ENCODE data around the gene SPOCK1. TPM values are rescaled to one million over a fixed set of nuclear protein-coding genes. Genes with fewer than 3 reads are reported as not detected.
A peak's percentile ranks its signal among the peaks of the same experiment; 100 is the strongest.

The SPOCK1 gene
- total RNA-seq, 2 experiments from 2014 or later, result 0.42 TPM; not detected in 1

DNA sequence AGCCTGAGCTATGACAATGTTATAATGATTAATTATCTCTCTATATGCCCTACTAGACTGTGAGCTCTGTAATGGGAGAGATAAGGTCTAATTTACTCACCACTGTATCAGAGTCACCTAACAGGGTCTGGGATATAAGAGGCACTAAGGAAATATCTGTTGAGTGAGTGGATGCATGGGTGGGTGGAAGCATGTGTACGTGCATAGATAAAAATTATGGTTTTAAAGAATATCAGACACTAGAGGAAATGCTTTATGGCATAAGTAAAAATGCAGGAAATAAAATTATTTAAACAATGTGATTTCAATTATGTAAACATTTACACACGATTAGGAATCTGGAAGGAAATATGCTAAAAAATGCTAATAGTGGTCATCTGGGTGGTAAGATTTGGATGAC, 137.8 kb downstream of the SPOCK1 start:
- H3K27ac Mint-ChIP-seq, result no peak overlapping the region
- H3K27me3 Mint-ChIP-seq (ENCODE audit: low read depth), result peaks cover 6% of the 10 kb centered on the region
- no peaks in the 10 kb centered on the region for H3K9me3 Mint-ChIP-seq
- no peak overlapping the region for H3K4me3 Mint-ChIP-seq
- intact Hi-C loops (cut with micrococcal nuclease), result no loop called here
- H3K36me3 Mint-ChIP-seq (ENCODE audit: low read depth), result no peaks in the 10 kb centered on the region
- no peak for DNase-seq
- CTCF ChIA-PET, result no interaction called here
- no peaks in the 10 kb centered on the region for H3K4me1 Mint-ChIP-seq (ENCODE audit: low read depth)

DNA sequence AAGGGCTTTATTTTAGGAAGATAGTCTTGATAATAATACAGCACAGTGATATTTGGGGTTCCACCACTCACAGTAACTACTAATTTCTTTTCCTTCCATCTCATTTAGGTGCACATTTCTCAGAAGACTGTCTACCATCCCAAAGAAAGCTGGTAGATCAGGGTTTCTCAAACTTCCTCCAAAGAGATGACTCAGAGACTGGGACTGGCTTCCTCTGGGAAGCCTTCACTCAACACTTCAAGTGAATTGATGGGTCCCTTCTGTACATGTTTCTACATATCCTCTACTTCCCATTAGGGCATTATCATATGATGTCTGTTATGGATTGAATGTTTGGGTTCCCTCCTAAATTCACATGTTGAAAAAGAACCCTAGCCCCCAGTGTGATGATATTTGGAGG, 138.5 kb downstream of the SPOCK1 start:
- intact Hi-C loops (cut with micrococcal nuclease), result no loop called here

DNA sequence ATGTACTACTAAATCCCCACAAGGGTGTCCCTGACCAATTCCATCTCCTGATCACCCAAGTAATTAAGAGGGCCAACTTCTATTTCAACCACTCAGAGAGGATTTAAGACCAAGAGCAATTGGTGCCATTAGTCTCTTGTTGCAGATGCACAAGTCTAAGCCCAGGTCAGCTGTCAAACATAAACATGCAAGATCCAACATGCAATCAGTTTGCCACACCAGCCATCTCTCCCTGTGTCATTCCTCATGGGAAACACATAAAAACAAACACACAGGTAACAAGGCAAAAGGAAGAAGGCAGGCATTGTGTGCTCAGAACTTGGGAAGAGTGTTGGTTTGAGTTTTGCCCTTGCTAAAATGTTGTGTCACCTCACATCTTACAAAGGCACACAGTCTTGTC, 139.2 kb downstream of the SPOCK1 start:
- Mint-ChIP-seq H3K9me3 (no peaks in the 10 kb centered on the region), H3K27me3 (ENCODE audit: low read depth) (peaks cover 8% of the 10 kb centered on the region), H3K4me3 (no peak overlapping the region), H3K4me1 (ENCODE audit: low read depth) (no peaks in the 10 kb centered on the region), H3K27ac (no peak overlapping the region), H3K36me3 (ENCODE audit: low read depth) (no peaks in the 10 kb centered on the region)
- intact Hi-C loops (cut with micrococcal nuclease), result no loop called here
- DNase-seq, result no peak
- CTCF ChIA-PET, result interaction anchor here (1.0 kb wide), 1 partner anchor 9 kb away, joined by 3 read pairs; no protein-coding TSS in a partner anchor

More for the DNA sequence above, 138.5 kb downstream of the SPOCK1 start:
- Mint-ChIP-seq H3K36me3 (ENCODE audit: low read depth) (no peaks in the 10 kb centered on the region), H3K27me3 (ENCODE audit: low read depth) (peaks cover 8% of the 10 kb centered on the region), H3K27ac (no peak overlapping the region), H3K4me3 (no peak overlapping the region), H3K9me3 (no peaks in the 10 kb centered on the region), H3K4me1 (ENCODE audit: low read depth) (no peaks in the 10 kb centered on the region)
- CTCF ChIA-PET, result no interaction called here
- no peak for DNase-seq

DNA sequence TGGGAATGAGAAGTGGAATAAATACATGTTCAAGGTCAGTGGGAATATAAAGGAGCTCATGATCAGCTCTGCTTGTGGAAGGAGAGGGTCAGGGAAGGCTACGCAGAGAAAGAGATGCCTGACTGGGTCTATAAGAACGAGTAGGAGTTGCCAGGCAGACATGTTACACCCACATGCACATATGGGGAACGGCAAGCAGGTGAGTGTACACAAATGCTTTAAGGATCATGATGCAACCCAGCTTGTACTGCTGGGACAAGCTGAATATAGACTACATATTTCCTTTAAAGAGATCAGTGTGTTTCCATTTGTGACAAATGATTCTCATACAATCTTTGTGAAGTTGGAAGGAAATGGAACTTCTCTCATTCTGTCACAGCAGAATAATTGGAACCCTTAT, 141.7 kb downstream of the SPOCK1 start:
- Mint-ChIP-seq H3K27me3 (ENCODE audit: low read depth) (peaks cover 8% of the 10 kb centered on the region), H3K9me3 (no peaks in the 10 kb centered on the region), H3K4me3 (no peak overlapping the region), H3K27ac (no peak overlapping the region), H3K36me3 (ENCODE audit: low read depth) (no peaks in the 10 kb centered on the region), H3K4me1 (ENCODE audit: low read depth) (no peaks in the 10 kb centered on the region)
- DNase-seq, result no peak
- intact Hi-C loops (cut with micrococcal nuclease), result no loop called here
- CTCF ChIA-PET, result interaction anchor here (0.9 kb wide), 1 partner anchor 13 kb away, joined by 4 read pairs; no protein-coding TSS in a partner anchor

DNA sequence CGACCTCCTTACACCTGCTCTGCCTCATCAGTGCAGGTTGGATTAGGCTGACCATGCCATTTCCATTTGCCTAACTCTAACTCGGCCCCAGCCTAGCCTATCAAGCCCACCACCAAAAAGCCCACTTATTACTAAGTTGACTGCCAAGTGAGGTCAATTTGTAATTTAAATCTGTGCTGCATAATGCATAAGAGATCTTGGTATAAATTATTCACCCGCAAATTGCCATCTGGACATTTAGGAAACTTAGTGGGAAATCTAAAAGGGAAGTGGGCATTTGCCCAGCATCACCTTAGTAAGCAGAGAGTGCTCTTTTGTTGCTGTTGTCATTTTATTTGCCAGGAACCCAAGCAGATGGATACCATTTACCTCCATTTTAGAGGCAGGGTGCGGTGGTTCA, 143.0 kb downstream of the SPOCK1 start:
- no peak for DNase-seq
- intact Hi-C loops (cut with micrococcal nuclease), result no loop called here
- H3K9me3 Mint-ChIP-seq, result no peaks in the 10 kb centered on the region
- H3K27me3 Mint-ChIP-seq (ENCODE audit: low read depth), result peaks cover 6% of the 10 kb centered on the region
- CTCF ChIA-PET, result no interaction called here
- no peak overlapping the region for H3K4me3 Mint-ChIP-seq
- H3K36me3 Mint-ChIP-seq (ENCODE audit: low read depth), result no peaks in the 10 kb centered on the region
- H3K4me1 Mint-ChIP-seq (ENCODE audit: low read depth), result no peaks in the 10 kb centered on the region
- H3K27ac Mint-ChIP-seq, result no peak overlapping the region

DNA sequence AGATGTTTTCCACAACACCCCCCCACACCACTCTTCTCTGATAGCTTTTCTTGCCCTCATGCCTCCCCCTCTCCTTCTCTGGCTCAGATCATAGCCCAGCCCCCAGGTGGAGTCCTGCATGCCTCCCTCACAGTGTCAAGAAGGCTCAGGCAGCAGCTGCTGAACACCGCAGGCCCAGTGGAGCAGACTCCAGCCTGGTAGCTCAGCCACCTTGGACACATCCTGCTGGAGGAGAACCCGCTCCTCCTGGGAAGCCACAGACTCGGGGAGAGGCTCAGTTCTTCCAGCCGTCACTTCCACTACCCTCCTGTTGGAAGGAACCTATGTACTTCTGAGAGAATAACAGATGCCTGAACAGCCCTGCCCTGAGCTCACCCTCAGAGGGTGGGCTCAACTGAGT, 143.4 kb downstream of the SPOCK1 start:
- Mint-ChIP-seq H3K27ac (no peak overlapping the region), H3K9me3 (no peaks in the 10 kb centered on the region), H3K36me3 (ENCODE audit: low read depth) (no peaks in the 10 kb centered on the region), H3K4me3 (no peak overlapping the region), H3K27me3 (ENCODE audit: low read depth) (peaks cover 6% of the 10 kb centered on the region), H3K4me1 (ENCODE audit: low read depth) (no peaks in the 10 kb centered on the region)
- CTCF ChIA-PET, result no interaction called here
- intact Hi-C loops (cut with micrococcal nuclease), result no loop called here
- no peak for DNase-seq

DNA sequence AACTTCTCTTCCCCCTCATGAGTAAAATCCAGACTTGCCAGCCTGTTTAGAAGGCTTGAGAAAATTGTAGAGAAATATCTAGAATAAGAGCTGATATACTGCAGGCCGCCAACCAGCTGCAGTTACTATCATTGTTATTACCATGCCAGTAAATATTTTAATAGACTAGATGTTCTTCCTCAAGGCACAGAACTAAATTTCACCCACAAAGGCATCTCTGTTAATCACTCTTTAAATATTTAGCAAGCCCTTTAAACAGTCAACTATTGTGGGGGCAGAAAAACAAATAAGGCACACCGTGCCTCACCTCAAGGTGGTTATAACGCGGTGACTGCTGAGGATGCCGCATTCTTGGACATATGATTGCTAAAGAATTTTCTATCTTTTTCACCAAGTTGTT, 147.0 kb downstream of the SPOCK1 start:
- no peak overlapping the region for H3K27ac Mint-ChIP-seq
- CTCF ChIA-PET, result no interaction called here
- intact Hi-C loops (cut with micrococcal nuclease), result no loop called here
- no peaks in the 10 kb centered on the region for H3K4me1 Mint-ChIP-seq (ENCODE audit: low read depth)
- DNase-seq, result no peak
- peaks cover 4% of the 10 kb centered on the region for H3K27me3 Mint-ChIP-seq (ENCODE audit: low read depth)
- H3K4me3 Mint-ChIP-seq, result no peak overlapping the region
- H3K9me3 Mint-ChIP-seq, result no peaks in the 10 kb centered on the region
- no peaks in the 10 kb centered on the region for H3K36me3 Mint-ChIP-seq (ENCODE audit: low read depth)

DNA sequence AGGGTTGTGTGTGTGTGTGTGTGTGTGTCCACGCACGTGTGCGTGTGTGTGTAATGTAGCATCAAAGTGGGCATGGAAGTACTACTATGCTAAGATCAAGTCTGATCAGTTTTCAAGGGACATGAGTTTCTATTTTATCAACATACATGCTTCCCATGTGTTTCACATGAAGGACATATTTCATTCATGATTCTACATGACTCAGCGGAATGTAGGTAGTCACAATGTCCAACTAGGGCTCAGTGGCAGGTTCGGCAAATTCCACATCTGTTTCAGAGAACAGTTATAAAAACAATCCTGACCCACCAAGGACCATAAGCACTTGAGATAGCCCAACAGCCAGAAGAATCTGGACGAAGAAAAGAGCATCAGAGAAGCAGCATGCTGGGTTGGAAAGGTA, 148.3 kb downstream of the SPOCK1 start:
- intact Hi-C loops (cut with micrococcal nuclease), result no loop called here
- Mint-ChIP-seq H3K36me3 (ENCODE audit: low read depth) (no peaks in the 10 kb centered on the region), H3K9me3 (no peaks in the 10 kb centered on the region), H3K27me3 (ENCODE audit: low read depth) (peaks cover under 1% of the 10 kb centered on the region), H3K4me1 (ENCODE audit: low read depth) (no peaks in the 10 kb centered on the region), H3K4me3 (no peak overlapping the region), H3K27ac (no peak overlapping the region)
- CTCF ChIA-PET, result interaction anchor here (1.0 kb wide), 1 partner anchor 9 kb away, joined by 3 read pairs; no protein-coding TSS in a partner anchor
- DNase-seq, result no peak

DNA sequence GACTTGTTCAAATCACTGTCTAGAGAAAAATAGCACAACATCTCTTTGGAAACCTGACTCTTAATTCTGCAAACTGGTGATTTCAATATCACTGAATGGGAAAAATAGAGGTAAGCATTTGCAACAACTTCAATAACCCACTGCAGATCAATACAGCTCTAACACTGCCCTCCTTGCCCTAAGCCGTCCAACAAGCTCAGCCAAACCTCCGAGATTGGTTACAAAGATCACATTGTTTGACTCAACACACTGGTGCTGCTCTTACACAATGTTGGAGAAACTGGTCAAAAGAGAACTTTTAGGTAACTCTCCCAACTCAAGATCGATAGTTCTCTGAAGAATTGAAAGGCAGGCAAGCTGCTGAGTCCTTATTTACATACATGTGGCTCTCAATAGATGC, 150.4 kb downstream of the SPOCK1 start:
- H3K36me3 Mint-ChIP-seq (ENCODE audit: low read depth), result no peaks in the 10 kb centered on the region
- CTCF ChIA-PET, result no interaction called here
- peaks cover 3% of the 10 kb centered on the region for H3K27me3 Mint-ChIP-seq (ENCODE audit: low read depth)
- H3K27ac Mint-ChIP-seq, result no peak overlapping the region
- no peak overlapping the region for H3K4me3 Mint-ChIP-seq
- DNase-seq, result no peak
- intact Hi-C loops (cut with micrococcal nuclease), result no loop called here
- no peaks in the 10 kb centered on the region for H3K4me1 Mint-ChIP-seq (ENCODE audit: low read depth)
- no peaks in the 10 kb centered on the region for H3K9me3 Mint-ChIP-seq

DNA sequence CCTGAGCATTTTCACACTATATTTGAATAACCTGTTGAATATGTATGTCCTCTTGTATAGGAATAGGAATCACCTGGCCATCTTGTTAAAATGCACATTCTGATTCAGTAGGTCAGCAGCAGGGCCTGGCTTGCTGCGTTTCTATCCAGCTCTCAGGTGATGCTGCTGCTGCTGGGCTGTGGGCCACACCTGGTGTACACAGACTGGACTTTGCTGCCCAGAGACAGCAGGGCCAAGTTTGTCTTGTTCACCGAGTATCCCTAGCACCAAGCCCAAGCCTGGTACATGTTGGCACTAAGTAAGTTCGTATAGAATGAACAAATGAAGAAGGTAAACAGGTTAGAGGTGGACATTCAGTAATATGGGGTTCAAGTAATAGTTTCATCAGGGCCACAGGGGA, 151.3 kb downstream of the SPOCK1 start:
- Mint-ChIP-seq H3K27me3 (ENCODE audit: low read depth) (peaks cover 3% of the 10 kb centered on the region), H3K9me3 (no peaks in the 10 kb centered on the region), H3K27ac (no peak overlapping the region), H3K4me1 (ENCODE audit: low read depth) (no peaks in the 10 kb centered on the region), H3K4me3 (no peak overlapping the region), H3K36me3 (ENCODE audit: low read depth) (no peaks in the 10 kb centered on the region)
- intact Hi-C loops (cut with micrococcal nuclease), result no loop called here
- CTCF ChIA-PET, result no interaction called here
- DNase-seq, result no peak

DNA sequence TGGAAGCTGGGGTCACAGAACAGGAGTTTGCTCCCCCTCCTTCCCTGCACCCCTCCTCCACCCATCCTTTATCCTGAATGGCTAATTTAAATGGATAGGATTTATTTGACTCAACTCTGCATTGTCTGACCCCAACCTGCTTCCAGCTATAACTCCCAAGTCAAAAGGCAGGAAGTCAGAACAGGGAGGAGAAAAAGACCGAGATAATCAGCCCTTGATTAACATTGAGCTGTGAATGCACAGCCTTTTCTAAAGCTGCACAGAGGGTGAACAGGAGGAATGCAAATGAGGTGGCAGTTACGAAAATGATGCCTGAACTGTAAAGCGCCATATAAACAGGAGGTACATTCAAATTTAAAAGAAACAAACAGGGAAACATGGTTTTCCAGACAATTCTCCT, 152.8 kb downstream of the SPOCK1 start:
- no peak overlapping the region for H3K27ac Mint-ChIP-seq
- no peaks in the 10 kb centered on the region for H3K9me3 Mint-ChIP-seq
- no peaks in the 10 kb centered on the region for H3K36me3 Mint-ChIP-seq (ENCODE audit: low read depth)
- no peaks in the 10 kb centered on the region for H3K4me1 Mint-ChIP-seq (ENCODE audit: low read depth)
- no peak overlapping the region for H3K4me3 Mint-ChIP-seq
- intact Hi-C loops (cut with micrococcal nuclease), result no loop called here
- no peak for DNase-seq
- peaks cover 3% of the 10 kb centered on the region for H3K27me3 Mint-ChIP-seq (ENCODE audit: low read depth)
- CTCF ChIA-PET, result no interaction called here

DNA sequence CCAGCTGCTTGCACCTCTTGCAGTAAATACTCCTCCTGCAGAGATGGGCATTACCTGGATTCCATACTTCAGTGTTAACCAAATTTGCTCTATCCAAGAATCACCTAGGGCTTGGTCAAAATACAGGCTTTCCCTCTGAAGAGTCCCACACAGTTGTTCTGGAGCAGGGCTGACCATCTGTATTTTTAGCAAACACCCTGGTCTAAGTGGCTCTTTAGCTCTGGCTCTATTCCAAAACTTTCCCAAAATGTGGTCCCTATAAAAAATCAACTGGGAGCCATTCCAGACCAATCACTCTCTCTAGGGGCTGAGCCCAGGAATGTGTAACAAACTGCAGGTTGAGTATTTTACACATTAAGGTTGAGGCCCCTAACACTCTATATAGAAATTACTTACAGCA, 153.7 kb downstream of the SPOCK1 start:
- intact Hi-C loops (cut with micrococcal nuclease), result no loop called here
- Mint-ChIP-seq H3K27ac (no peak overlapping the region), H3K9me3 (no peaks in the 10 kb centered on the region), H3K36me3 (ENCODE audit: low read depth) (no peaks in the 10 kb centered on the region), H3K4me1 (ENCODE audit: low read depth) (no peaks in the 10 kb centered on the region), H3K4me3 (no peak overlapping the region), H3K27me3 (ENCODE audit: low read depth) (peaks cover 3% of the 10 kb centered on the region)
- DNase-seq, result no peak
- CTCF ChIA-PET, result interaction anchor here (1.4 kb wide), 2 partner anchors 9 to 153 kb away, joined by 3 to 8 read pairs; partner anchors contain the start of gene SPOCK1

DNA sequence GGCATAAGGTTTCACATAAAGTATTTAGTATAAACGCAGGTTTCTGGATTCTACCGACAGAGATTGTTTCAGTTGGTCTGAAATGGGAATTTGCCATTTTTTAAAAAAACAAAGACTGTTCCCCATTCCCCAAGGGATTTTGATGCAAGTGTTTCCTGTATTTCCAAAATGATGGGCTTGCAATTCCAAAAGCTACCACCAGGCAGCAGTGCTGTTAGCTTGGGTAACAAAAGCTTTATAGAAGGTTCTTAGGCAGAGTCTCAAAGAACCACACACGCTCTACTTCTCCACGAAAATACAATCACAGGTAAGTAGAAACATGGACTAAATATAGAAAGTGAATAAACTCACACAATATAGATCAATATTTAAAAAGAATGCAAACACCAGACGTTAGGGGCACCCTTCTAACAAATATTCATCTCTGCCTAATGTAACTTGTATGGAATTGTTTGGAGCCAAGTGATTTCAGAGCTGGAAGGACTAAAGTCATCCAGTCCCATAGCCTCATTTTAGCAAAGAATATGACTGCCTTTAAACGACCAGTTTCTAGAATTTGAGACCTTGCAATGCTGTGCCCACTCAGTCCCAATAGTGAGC, 154.3 kb downstream of the SPOCK1 start:
- peaks cover 3% of the 10 kb centered on the region for H3K27me3 Mint-ChIP-seq (ENCODE audit: low read depth)
- CTCF ChIA-PET, result interaction anchor here (0.6 to 1.4 kb wide), 5 partner anchors 9 to 755 kb away, joined by 3 to 8 read pairs (median 4); partner anchors contain the start of gene SPOCK1
- peak; percentile 28 for DNase-seq
- H3K4me3 Mint-ChIP-seq, result no peak overlapping the region
- H3K27ac Mint-ChIP-seq, result no peak overlapping the region
- H3K9me3 Mint-ChIP-seq, result no peaks in the 10 kb centered on the region
- no peaks in the 10 kb centered on the region for H3K4me1 Mint-ChIP-seq (ENCODE audit: low read depth)
- intact Hi-C loops (cut with micrococcal nuclease), result loop anchor here (1.0 kb wide), 1 partner anchor 154 kb away; the partner anchor contains the start of gene SPOCK1
- no peaks in the 10 kb centered on the region for H3K36me3 Mint-ChIP-seq (ENCODE audit: low read depth)
